Measurements from ENCODE around the gene HEMGN. TPM values are rescaled to one million over a fixed set of nuclear protein-coding genes. Genes with fewer than 3 reads are reported as not detected.

The HEMGN gene
- total RNA-seq, 4 donors from 2014 or later, result 0.19 to 1.1 (median 0.44) TPM; not detected in 1

- TF ChIP-seq, protein P1, sequence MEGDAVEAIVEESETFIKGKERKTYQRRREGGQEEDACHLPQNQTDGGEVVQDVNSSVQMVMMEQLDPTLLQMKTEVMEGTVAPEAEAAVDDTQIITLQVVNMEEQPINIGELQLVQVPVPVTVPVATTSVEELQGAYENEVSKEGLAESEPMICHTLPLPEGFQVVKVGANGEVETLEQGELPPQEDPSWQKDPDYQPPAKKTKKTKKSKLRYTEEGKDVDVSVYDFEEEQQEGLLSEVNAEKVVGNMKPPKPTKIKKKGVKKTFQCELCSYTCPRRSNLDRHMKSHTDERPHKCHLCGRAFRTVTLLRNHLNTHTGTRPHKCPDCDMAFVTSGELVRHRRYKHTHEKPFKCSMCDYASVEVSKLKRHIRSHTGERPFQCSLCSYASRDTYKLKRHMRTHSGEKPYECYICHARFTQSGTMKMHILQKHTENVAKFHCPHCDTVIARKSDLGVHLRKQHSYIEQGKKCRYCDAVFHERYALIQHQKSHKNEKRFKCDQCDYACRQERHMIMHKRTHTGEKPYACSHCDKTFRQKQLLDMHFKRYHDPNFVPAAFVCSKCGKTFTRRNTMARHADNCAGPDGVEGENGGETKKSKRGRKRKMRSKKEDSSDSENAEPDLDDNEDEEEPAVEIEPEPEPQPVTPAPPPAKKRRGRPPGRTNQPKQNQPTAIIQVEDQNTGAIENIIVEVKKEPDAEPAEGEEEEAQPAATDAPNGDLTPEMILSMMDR (IDR thresholded peaks at IDR 0.05), result no peak
- DNase-seq (ENCODE audit: low spot score), result no peak
- no peak for ATAC-seq (ENCODE audit: low FRiP score)
Measured at GRCh38 chr9:97907632-97908031, 30.3 kb downstream of the HEMGN start.

DNA sequence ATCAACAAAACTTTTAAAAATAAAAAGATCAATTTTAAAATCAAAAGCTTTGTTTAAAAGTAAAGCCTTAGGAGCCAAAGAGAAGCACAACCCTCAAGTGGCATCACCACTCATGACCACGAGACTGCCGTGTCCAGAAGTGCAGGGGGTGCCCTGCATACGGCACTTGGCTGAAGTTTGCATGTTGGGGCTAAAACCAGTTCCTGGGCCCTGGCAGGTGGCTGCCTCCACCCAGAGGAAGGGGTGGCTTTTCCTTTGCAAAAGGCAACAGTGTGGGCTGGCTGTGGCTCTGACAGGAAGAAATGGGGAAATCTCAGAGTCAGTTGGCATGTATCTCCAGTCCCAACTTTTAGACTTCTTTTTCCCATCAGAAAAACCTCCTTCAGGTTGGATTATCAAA is 30.9 kb downstream of the HEMGN start:
- DNase-seq (ENCODE audit: low spot score) (no peak), ATAC-seq (ENCODE audit: low FRiP score) (no peak)
- TF ChIP-seq, protein P1 (IDR thresholded peaks at IDR 0.05), result no peak

- peak; percentile 41 for ATAC-seq (ENCODE audit: low FRiP score)
- TF ChIP-seq, protein P1 (IDR thresholded peaks at IDR 0.05), result no peak
Measured at GRCh38 chr9:97906236-97906831, 31.6 kb downstream of the HEMGN start.

GRCh38 chr9:97905228-97905627 is 32.7 kb downstream of the HEMGN start:
- TF ChIP-seq, protein P1 (IDR thresholded peaks at IDR 0.05), result no peak
- DNase-seq (ENCODE audit: low spot score) (no peak), ATAC-seq (ENCODE audit: low FRiP score) (no peak)

More at GRCh38 chr9:97906236-97906831, 31.6 kb downstream of the HEMGN start:
- no peak for DNase-seq (ENCODE audit: low spot score)

DNA sequence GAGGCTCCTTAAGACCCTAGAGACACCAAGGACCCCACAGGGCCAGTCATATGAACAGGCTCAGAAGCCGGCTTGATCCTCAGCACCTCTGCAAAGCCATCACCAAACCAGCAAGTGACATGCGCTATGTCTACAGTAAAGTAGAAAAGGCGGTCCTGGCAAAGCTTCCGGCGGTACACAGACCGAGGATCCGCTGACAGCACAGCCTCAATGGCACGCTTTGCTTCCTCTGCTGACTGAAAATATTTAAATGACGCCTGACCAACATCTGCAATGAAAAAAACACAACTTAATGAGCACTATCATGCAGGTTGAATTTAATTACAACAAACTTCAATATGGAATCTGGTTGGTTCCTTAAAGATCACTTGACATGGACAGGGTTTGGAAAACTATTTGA is 33.2 kb downstream of the HEMGN start:
- TF ChIP-seq, protein P1 (IDR thresholded peaks at IDR 0.05), result no peak
- ATAC-seq (ENCODE audit: low FRiP score) (no peak), DNase-seq (ENCODE audit: low spot score) (no peak)

GRCh38 chr9:97903177-97903576 is 34.8 kb downstream of the HEMGN start:
- TF ChIP-seq, protein P1 (IDR thresholded peaks at IDR 0.05), result no peak
- no peak for DNase-seq (ENCODE audit: low spot score)
- ATAC-seq (ENCODE audit: low FRiP score), result no peak

All from omental fat pad (tissue), 4 donors.